GM21619 (cell line): Measurements from ENCODE around the gene ZHX3.

Source experiments
- ATAC-seq: cut with Tn5 transposase; IDR thresholded peaks from one replicate; pipeline ENCODE4 v1.9.1; 2021; ENCODE audit not compliant: unreplicated experiment

Gene ZHX3

DNA sequence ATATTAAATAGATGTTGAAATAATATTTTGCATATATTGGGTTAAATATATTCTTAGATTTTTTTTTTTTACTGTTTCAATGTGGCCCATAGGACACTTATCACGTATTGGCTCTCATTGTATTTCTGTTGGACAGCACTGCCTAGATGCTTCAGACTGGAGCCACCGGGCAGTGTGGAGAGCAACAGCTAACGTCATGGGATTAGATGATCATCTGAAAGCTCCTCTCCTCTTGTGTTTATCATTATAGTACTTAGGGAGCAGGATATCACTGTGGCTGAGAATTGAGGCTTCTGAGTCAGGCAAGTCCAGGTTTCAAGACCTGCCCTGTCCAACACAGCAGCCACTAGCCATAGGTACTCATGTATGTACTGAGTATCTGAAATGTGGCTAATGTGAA, 87.4 kb downstream of the ZHX3 start:
- no peak for ATAC-seq

- no peak for ATAC-seq
Measured at GRCh38 chr20:41229259-41229658, 88.3 kb downstream of the ZHX3 start.

GRCh38 chr20:41228858-41229257, 88.7 kb downstream of the ZHX3 start:
- no peak for ATAC-seq

DNA sequence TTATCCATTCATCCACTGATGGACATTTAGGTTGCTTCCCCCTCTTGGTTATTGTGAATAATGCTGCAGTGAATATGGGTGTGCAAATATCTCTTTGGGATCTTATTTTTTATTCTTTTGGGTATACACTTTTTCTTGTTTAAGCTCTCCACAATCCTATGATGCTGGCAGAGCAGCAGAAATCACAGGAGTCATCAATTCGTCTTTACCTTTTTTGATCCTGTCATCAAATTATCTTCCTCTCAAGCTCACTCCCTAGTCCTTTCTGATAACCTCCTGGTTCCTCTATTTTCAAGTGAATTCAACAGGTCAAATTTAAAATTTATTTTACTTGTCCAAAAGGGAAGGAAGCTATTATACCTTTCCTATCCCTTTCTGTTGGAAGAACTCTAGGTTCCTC, 91.1 kb downstream of the ZHX3 start:
- ATAC-seq, result no peak

DNA sequence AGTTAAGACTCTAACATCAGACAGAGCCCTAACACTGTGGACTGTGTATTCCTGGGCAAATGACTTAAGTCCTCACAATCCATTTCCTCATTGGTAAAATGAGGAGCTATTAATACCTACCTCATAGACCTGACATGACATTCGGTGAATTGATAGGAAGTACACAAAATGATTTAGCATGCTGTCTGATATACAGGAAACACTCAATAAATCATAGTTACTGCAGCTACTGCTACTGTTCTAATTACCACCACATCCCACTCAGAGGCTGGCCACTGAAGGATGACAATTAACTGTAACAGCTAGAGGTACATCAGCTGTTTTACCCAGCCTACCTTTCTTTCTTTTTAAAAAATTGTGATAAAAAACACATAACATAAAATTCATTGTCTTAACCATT, 92.4 kb downstream of the ZHX3 start:
- ATAC-seq, result no peak

- ATAC-seq, result no peak
Measured at GRCh38 chr20:41224281-41224680, 93.2 kb downstream of the ZHX3 start.

GRCh38 chr20:41223112-41223511, 94.4 kb downstream of the ZHX3 start:
- no peak for ATAC-seq

- ATAC-seq, result no peak
Measured at GRCh38 chr20:41222703-41223102, 94.8 kb downstream of the ZHX3 start.

- ATAC-seq, result no peak
Measured at GRCh38 chr20:41222296-41222695, 95.2 kb downstream of the ZHX3 start.

GRCh38 chr20:41221614-41222218, 95.8 kb downstream of the ZHX3 start:
- no peak for ATAC-seq

- ATAC-seq, result no peak
Measured at GRCh38 chr20:41219824-41220223, 97.7 kb downstream of the ZHX3 start.

- no peak for ATAC-seq
Measured at GRCh38 chr20:41218466-41218865, 99.1 kb downstream of the ZHX3 start.

DNA sequence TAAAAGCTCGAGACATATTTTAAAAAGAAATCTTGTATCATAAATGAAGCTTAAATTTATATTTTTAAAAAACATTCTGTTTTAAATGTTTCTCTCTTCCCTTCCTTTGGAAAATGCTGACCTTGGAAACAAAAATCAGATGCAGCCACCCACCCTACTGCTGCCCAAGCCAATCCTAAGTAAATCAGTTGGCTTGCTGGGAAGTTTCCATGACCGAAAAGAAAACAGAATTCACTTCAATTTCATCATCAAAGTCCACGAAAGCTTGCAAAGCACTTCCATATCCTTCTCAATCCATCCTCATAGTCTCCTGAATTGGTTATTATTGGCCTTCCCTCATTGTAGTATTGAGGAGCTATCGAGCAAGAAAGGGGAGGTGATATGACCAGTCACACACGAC, 100.1 kb downstream of the ZHX3 start:
- ATAC-seq, result no peak

DNA sequence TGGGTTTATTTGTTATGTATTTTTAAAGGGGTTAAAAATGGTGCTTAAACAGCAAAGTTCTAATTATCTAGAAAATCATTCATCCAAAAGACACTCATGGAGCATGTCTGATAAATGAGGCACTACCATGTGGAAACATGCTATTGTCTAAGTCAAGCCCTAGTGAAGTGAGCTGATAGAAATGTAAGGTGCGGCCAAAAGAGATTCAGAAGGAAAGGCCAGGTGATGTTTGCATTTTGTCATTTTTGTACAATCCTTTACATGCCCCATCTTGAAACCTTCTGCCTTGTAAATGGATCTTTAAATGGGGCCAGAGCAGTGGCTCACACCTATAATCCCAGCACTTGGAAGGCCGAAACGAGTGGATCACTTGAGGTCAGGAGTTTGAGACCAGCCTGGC, 102.9 kb downstream of the ZHX3 start:
- ATAC-seq, result no peak

- no peak for ATAC-seq
Measured at GRCh38 chr20:41214202-41214601, 103.3 kb downstream of the ZHX3 start.

DNA sequence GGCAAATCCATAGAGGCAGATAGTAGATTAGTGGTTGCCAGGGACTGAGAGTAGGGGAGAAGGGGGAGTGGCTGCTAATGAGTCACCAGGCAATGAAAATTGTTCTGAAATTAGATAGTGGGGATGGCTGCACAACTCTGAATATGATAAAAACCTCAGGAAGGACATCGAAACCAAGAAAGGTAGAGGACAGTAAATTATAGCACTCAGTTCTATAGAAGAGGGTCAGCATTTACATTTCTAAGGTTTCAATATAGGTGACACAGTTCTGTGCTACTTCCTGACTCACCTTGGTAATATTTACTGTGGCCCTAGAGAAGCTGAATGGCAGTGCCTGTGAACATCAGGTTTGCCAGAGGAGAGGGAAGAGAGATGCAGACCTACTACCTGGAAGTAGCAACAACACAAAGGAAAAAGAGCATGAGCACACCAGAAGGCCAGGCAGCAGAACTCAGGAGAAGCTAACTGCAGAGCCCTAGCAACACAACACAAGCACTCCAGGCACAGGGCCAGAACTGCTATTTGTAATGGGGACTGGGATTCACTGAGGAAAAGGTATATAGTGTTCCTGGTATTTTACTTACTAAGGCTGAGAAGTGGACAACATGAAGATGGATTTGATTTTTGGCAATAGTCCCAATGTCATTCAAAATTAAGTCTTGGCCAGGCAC, 104.2 kb downstream of the ZHX3 start:
- no peak for ATAC-seq

GRCh38 chr20:41205313-41205712, 112.2 kb downstream of the ZHX3 start:
- ATAC-seq, result no peak

- ATAC-seq, result no peak
Measured at GRCh38 chr20:41204304-41205265, 112.9 kb downstream of the ZHX3 start.

GRCh38 chr20:41203660-41204059, 113.9 kb downstream of the ZHX3 start:
- no peak for ATAC-seq

GRCh38 chr20:41202426-41202825, 115.1 kb downstream of the ZHX3 start:
- no peak for ATAC-seq

- ATAC-seq, result no peak
Measured at GRCh38 chr20:41201760-41202159, 115.8 kb downstream of the ZHX3 start.
